Articular chondrocyte of knee joint (primary cell): Measurements from ENCODE around the gene PDE9A. TPM values are rescaled to one million over a fixed set of nuclear protein-coding genes. Genes with fewer than 3 reads are reported as not detected.

Experiments used
- total RNA-seq: library from RNA; depleted of rRNA; stranded (reverse); fragments of >200 nt; gene quantifications from 2 replicates; pipeline ENCODE4 v1.2.3, GENCODE V29; 2012

The PDE9A gene
- not detected in 2 replicates for total RNA-seq

DNA sequence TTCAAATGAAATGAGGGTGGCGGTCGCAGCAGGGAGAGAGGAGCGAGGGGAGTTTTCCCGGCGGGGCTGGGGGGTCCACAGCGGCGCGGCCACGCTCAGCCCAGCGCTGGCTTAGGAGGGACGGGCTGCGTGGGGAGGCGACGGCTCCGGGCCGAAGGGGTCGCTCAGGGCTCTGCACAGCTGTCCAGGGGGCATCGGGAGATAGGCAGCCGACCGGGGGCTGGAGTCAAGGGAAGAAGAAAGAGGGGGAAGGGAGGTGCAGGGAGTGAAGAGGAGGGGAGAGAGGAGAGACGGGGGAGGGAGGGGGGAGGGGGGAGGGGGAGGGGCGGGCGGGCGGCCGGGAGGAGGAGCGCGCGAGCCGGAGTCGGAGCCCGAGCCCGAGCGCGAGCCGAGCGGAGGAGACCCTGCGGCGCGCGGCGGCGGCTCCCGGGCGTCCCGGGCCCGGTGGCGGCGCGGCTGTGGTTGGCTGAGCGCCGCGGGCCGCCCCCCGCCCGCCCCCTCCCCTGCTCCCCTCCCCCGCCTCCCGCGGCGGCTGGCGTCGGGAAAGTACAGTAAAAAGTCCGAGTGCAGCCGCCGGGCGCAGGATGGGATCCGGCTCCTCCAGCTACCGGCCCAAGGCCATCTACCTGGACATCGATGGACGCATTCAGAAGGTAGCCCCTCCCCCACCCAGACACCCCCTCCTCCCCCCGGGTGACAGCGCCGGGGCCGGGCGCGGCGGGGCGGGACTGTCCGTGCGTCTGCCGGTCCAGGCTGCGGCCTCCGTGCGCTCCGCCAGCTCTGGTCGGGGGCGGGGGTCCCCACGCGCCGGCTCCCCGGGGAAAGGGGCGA lies at the start of gene PDE9A:
Gene PDE9A (plus strand): TSS at position 391 of the 831 bp plus-strand sequence. CDS start 194 bp downstream, at position 585.

Other genes starting within 250 kb of the PDE9A start
- gene UBASH3A, start 249.7 kb upstream of the PDE9A start, total RNA-seq = not detected in 2 replicates
- gene RSPH1, start 157.4 kb upstream of the PDE9A start, total RNA-seq = 0.26 and 0.76 TPM in 2 replicates
- 2.5 and 3.9 TPM in 2 replicates for gene SLC37A1, start 139.8 kb upstream of the PDE9A start, total RNA-seq
- 8.1 and 8.8 TPM in 2 replicates for gene WDR4, start 225.9 kb downstream of the PDE9A start, total RNA-seq
- gene NDUFV3, start 239.7 kb downstream of the PDE9A start, total RNA-seq = 63.6 and 64.4 TPM in 2 replicates